Nephron (organoid): ENCODE measurements around the gene PGAP6.

Experiments used
- H3K27ac Mint-ChIP-seq, 3 experiments: 2 replicates each; pipeline ENCODE4 v1.8.0; 2020; ENCODE audit warnings: mixed read lengths in 3 of 3, mild to moderate bottlenecking in 2 of 3, moderate library complexity in 1 of 3
- H3K27me3 Mint-ChIP-seq: 2 replicates; pipeline ENCODE4 v1.8.0; 2021; ENCODE audit warnings: low read depth, mild to moderate bottlenecking, moderate library complexity, mixed read lengths
- H3K36me3 Mint-ChIP-seq: 2 replicates; pipeline ENCODE4 v1.8.0; 2020; ENCODE audit warnings: low read depth, mixed read lengths
- H3K4me1 Mint-ChIP-seq: 2 replicates; pipeline ENCODE4 v1.8.0; 2020; ENCODE audit warnings: mixed read lengths
- H3K4me3 Mint-ChIP-seq, 3 experiments: 2 replicates each; pipeline ENCODE4 v1.8.0; 2020; ENCODE audit warnings: mild to moderate bottlenecking in 3 of 3, mixed read lengths in 3 of 3, moderate library complexity in 2 of 3
- H3K9me3 Mint-ChIP-seq: 2 replicates; pipeline ENCODE4 v1.8.0; 2020; ENCODE audit warnings: mixed read lengths
- CTCF ChIP-seq, 3 experiments: fragments of 200-600 bp; sonication (generic); IDR thresholded peaks; one replicate each; pipeline ENCODE4 v1.5.0; 2021; ENCODE audit warnings: antibody characterized with exemption in 3 of 3; ENCODE audit not compliant: unreplicated experiment in 3 of 3

The PGAP6 gene

GRCh38 chr16:370443-370842 is 11.3 kb downstream of the PGAP6 start, which contains the start of gene MRPL28:
Gene MRPL28, minus strand, starts transcription at chr16:370538. Its CDS starts 320 bp downstream, at chr16:370218.
- no peaks in the 10 kb centered on the region for H3K9me3 Mint-ChIP-seq
- H3K36me3 Mint-ChIP-seq = peaks cover 11% of the 10 kb centered on the region
- H3K27ac Mint-ChIP-seq = peak within 1 kb of the TSS; percentile 92 to 94 (median 92)
- H3K4me3 Mint-ChIP-seq = peak within 1 kb of the TSS; percentile 85 to 89 (median 88)
- H3K27me3 Mint-ChIP-seq = no peaks in the 10 kb centered on the region
- TF ChIP-seq CTCF (IDR thresholded peaks at IDR 0.05; ENCODE audit: unreplicated experiment in 3 of 3) = no peak
- peaks cover 13% of the 10 kb centered on the region for H3K4me1 Mint-ChIP-seq

- Mint-ChIP-seq H3K27ac (peak overlapping the region; percentile 92 to 94 (median 92)), H3K9me3 (no peaks in the 10 kb centered on the region), H3K4me3 (peak overlapping the region; percentile 76 to 89 (median 85)), H3K27me3 (no peaks in the 10 kb centered on the region), H3K36me3 (peaks cover 11% of the 10 kb centered on the region), H3K4me1 (peaks cover 13% of the 10 kb centered on the region)
- TF ChIP-seq CTCF (IDR thresholded peaks at IDR 0.05; ENCODE audit: unreplicated experiment in 3 of 3) = no peak
Observed at GRCh38 chr16:369866-370436, 11.8 kb downstream of the PGAP6 start.

- Mint-ChIP-seq H3K27ac (no peak overlapping the region), H3K36me3 (peaks cover 11% of the 10 kb centered on the region), H3K4me1 (peaks cover 13% of the 10 kb centered on the region), H3K27me3 (no peaks in the 10 kb centered on the region), H3K9me3 (no peaks in the 10 kb centered on the region), H3K4me3 (peak overlapping the region; percentile 71 to 76 (median 75))
- no peak for TF ChIP-seq CTCF (IDR thresholded peaks at IDR 0.05; ENCODE audit: unreplicated experiment in 3 of 3)
Observed at GRCh38 chr16:369275-369865, 12.4 kb downstream of the PGAP6 start.

GRCh38 chr16:368388-369158 is 13.2 kb downstream of the PGAP6 start:
- no peak for TF ChIP-seq CTCF (IDR thresholded peaks at IDR 0.05; ENCODE audit: unreplicated experiment in 3 of 3)
- peaks cover 11% of the 10 kb centered on the region for H3K36me3 Mint-ChIP-seq
- no peak overlapping the region for H3K27ac Mint-ChIP-seq
- H3K9me3 Mint-ChIP-seq = no peaks in the 10 kb centered on the region
- H3K27me3 Mint-ChIP-seq = no peaks in the 10 kb centered on the region
- H3K4me3 Mint-ChIP-seq = no peak overlapping the region
- H3K4me1 Mint-ChIP-seq = peaks cover 13% of the 10 kb centered on the region

GRCh38 chr16:367333-367903 is 14.4 kb downstream of the PGAP6 start:
- no peaks in the 10 kb centered on the region for H3K9me3 Mint-ChIP-seq
- peaks cover 13% of the 10 kb centered on the region for H3K4me1 Mint-ChIP-seq
- H3K27me3 Mint-ChIP-seq = peaks cover under 1% of the 10 kb centered on the region
- peak overlapping the region; percentile 48 to 68 (median 64) for H3K4me3 Mint-ChIP-seq
- peaks cover 7% of the 10 kb centered on the region for H3K36me3 Mint-ChIP-seq
- no peak for TF ChIP-seq CTCF (IDR thresholded peaks at IDR 0.05; ENCODE audit: unreplicated experiment in 3 of 3)
- no peak overlapping the region for H3K27ac Mint-ChIP-seq
